ENCODE results near the gene DDX49. TPM values are rescaled to one million over a fixed set of nuclear protein-coding genes. Genes with fewer than 3 reads are reported as not detected.

The DDX49 gene
- polyA plus RNA-seq, 1 experiment: 70.0 TPM

GRCh38 chr19:18975869-18976268 lies 56.4 kb downstream of the DDX49 start:
- Histone ChIP-seq H3K4me3 (ENCODE audit: low read depth, low read length) (no peak overlapping the region), H3K36me3 (ENCODE audit: control insufficient read depth, insufficient read depth, low read length) (no peaks in the 10 kb centered on the region), H3K27me3 (ENCODE audit: control insufficient read depth, insufficient read depth, low read length) (no peaks in the 10 kb centered on the region)
- TF ChIP-seq CTCF (IDR thresholded peaks at IDR 0.05; ENCODE audit: insufficient read depth, low read depth, low read length): no peak
- ChIA-PET POLR2A (no interaction called here), CTCF (interaction anchor here (4.0 kb wide), 1 partner anchor 11 kb away, joined by 21 read pairs; no protein-coding TSS in a partner anchor)
- DNase-seq (ENCODE audit: low read depth): no peak

Other genes starting within 250 kb of the DDX49 start
- gene CRTC1, start 236.0 kb upstream of the DDX49 start, polyA plus RNA-seq (2011; rRNA removed): 0.97 and 1.5 TPM in 2 replicates
- gene COMP, start 128.4 kb upstream of the DDX49 start, polyA plus RNA-seq (2011; rRNA removed): 8.6 and 9.2 TPM in 2 replicates
- gene UPF1, start 87.8 kb upstream of the DDX49 start, polyA plus RNA-seq (2011; rRNA removed): 15.4 and 24.1 TPM in 2 replicates
- 0.39 and 0.83 TPM in 2 replicates for gene CERS1, start 23.6 kb upstream of the DDX49 start, polyA plus RNA-seq (2011; rRNA removed)
- 161 and 309 TPM in 2 replicates for gene COPE, start 328 bp upstream of the DDX49 start, polyA plus RNA-seq (2011; rRNA removed)
- gene HOMER3, start 21.5 kb downstream of the DDX49 start, polyA plus RNA-seq (2011; rRNA removed): 44.7 and 55.3 TPM in 2 replicates
- gene SUGP2, start 113.8 kb downstream of the DDX49 start, polyA plus RNA-seq (2011; rRNA removed): 33.0 and 37.4 TPM in 2 replicates
- gene ARMC6, start 113.9 kb downstream of the DDX49 start, polyA plus RNA-seq (2011; rRNA removed): 20.7 and 31.5 TPM in 2 replicates
- 3.8 and 5.8 TPM in 2 replicates for gene SLC25A42, start 144.3 kb downstream of the DDX49 start, polyA plus RNA-seq (2011; rRNA removed)
- gene TMEM161A, start 218.8 kb downstream of the DDX49 start, polyA plus RNA-seq (2011; rRNA removed): 23.6 and 40.1 TPM in 2 replicates